Astrocyte (in vitro differentiated cells and primary cell): ENCODE data around the gene EFNA1.

Experiments used
- EZH2 ChIP-seq: IDR thresholded peaks from 2 replicates; pipeline ENCODE4 v1.6.1; 2012; ENCODE audit warnings: mild to moderate bottlenecking, low read length, inconsistent platforms; ENCODE audit not compliant: insufficient read depth
- TF ChIP-seq, protein P1 (sequence below): IDR thresholded peaks from 2 replicates; pipeline ENCODE4 v1.5.1; 2011; ENCODE audit warnings: low read depth, mild to moderate bottlenecking, inconsistent platforms, low read length, moderate library complexity; ENCODE audit not compliant: insufficient read depth

GRCh38 chr1:155126556-155127104, 1.0 kb upstream of the EFNA1 start:
- TF ChIP-seq, protein P1, sequence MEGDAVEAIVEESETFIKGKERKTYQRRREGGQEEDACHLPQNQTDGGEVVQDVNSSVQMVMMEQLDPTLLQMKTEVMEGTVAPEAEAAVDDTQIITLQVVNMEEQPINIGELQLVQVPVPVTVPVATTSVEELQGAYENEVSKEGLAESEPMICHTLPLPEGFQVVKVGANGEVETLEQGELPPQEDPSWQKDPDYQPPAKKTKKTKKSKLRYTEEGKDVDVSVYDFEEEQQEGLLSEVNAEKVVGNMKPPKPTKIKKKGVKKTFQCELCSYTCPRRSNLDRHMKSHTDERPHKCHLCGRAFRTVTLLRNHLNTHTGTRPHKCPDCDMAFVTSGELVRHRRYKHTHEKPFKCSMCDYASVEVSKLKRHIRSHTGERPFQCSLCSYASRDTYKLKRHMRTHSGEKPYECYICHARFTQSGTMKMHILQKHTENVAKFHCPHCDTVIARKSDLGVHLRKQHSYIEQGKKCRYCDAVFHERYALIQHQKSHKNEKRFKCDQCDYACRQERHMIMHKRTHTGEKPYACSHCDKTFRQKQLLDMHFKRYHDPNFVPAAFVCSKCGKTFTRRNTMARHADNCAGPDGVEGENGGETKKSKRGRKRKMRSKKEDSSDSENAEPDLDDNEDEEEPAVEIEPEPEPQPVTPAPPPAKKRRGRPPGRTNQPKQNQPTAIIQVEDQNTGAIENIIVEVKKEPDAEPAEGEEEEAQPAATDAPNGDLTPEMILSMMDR: no peak
- TF ChIP-seq EZH2: peak; percentile 34
